IMR-90 (cell line): ENCODE data around the gene SDHAF1.

Experiments
- BHLHE40 ChIP-seq: fragments of 150-350 bp; IDR thresholded peaks from 2 replicates; pipeline ENCODE4 v1.6.1; 2016; ENCODE audit warnings: mild to moderate bottlenecking, low read depth, low read length
- CEBPB ChIP-seq: IDR thresholded peaks from 2 replicates; pipeline ENCODE4 v1.6.1; 2012; ENCODE audit warnings: low read depth, low read length, improper control_type of control experiment
- CHD1 ChIP-seq: IDR thresholded peaks from 2 replicates; pipeline ENCODE4 v1.6.1; 2012; ENCODE audit warnings: low read depth, low read length, improper control_type of control experiment
- CTCF ChIP-seq: conservative IDR thresholded peaks from 2 replicates; pipeline ENCODE4 v1.5.1; 2012; ENCODE audit warnings: mild to moderate bottlenecking, low read depth, low read length, improper control_type of control experiment
- MAFK ChIP-seq: IDR thresholded peaks from 2 replicates; pipeline ENCODE4 v1.6.1; 2012; ENCODE audit warnings: low read depth, low read length, improper control_type of control experiment
- MAZ ChIP-seq: IDR thresholded peaks from 2 replicates; pipeline ENCODE4 v1.6.1; 2012; ENCODE audit warnings: low read depth, mild to moderate bottlenecking, low read length, improper control_type of control experiment, moderate library complexity, borderline replicate concordance
- MXI1 ChIP-seq: IDR thresholded peaks from 2 replicates; pipeline ENCODE4 v1.6.1; 2012; ENCODE audit warnings: low read depth, mild to moderate bottlenecking, low read length, moderate library complexity, borderline replicate concordance
- NFE2L2 ChIP-seq: fragments of 150-350 bp; IDR thresholded peaks from 2 replicates; pipeline ENCODE4 v1.6.1; 2016; ENCODE audit warnings: low read depth, mild to moderate bottlenecking, low read length
- POLR2A ChIP-seq: IDR thresholded peaks from 2 replicates; pipeline ENCODE4 v1.6.1; 2012; ENCODE audit warnings: mild to moderate bottlenecking, low read depth, low read length
- RAD21 ChIP-seq: IDR thresholded peaks from 2 replicates; pipeline ENCODE4 v1.6.1; 2012; ENCODE audit warnings: low read length, improper control_type of control experiment
- RCOR1 ChIP-seq: IDR thresholded peaks from 2 replicates; pipeline ENCODE4 v1.6.1; 2012; ENCODE audit warnings: mild to moderate bottlenecking, low read length, improper control_type of control experiment; ENCODE audit not compliant: insufficient replicate concordance
- RFX5 ChIP-seq: IDR thresholded peaks from 2 replicates; pipeline ENCODE4 v1.8.0; 2012; ENCODE audit warnings: low read depth, mild to moderate bottlenecking, low read length, moderate library complexity
- SMC3 ChIP-seq: fragments of 150-350 bp; IDR thresholded peaks from 2 replicates; pipeline ENCODE4 v1.6.1; 2016; ENCODE audit warnings: low read depth, mild to moderate bottlenecking, antibody characterized with exemption, low read length, moderate library complexity
- USF2 ChIP-seq: fragments of 150-350 bp; IDR thresholded peaks from 2 replicates; pipeline ENCODE4 v1.6.1; 2017; ENCODE audit warnings: mild to moderate bottlenecking, antibody characterized with exemption, low read length, low read depth

GRCh38 chr19:36008336-36008978 is 13.5 kb downstream of the SDHAF1 start, which contains the start of gene SYNE4:
- TF ChIP-seq RAD21 = no peak
- TF ChIP-seq CTCF = no peak
- TF ChIP-seq CEBPB = no peak
- TF ChIP-seq POLR2A = no peak
- TF ChIP-seq MAZ = no peak
- no peak for TF ChIP-seq SMC3
- TF ChIP-seq RFX5 = no peak
- no peak for TF ChIP-seq NFE2L2
- TF ChIP-seq BHLHE40 = no peak
- no peak for TF ChIP-seq USF2
- TF ChIP-seq CHD1 = no peak
- TF ChIP-seq RCOR1 = no peak
- TF ChIP-seq MXI1 = no peak
- no peak for TF ChIP-seq MAFK
